ENCODE results near the gene LMBR1L. TPM values are rescaled to one million over a fixed set of nuclear protein-coding genes. Genes with fewer than 3 reads are reported as not detected.

Gene LMBR1L
- total and polyA plus RNA-seq, 2 of the 13 experiments (the other 11 are each of a cell fraction or from before 2014, with no cell fraction given) = 12.2 to 65.9 TPM

DNA sequence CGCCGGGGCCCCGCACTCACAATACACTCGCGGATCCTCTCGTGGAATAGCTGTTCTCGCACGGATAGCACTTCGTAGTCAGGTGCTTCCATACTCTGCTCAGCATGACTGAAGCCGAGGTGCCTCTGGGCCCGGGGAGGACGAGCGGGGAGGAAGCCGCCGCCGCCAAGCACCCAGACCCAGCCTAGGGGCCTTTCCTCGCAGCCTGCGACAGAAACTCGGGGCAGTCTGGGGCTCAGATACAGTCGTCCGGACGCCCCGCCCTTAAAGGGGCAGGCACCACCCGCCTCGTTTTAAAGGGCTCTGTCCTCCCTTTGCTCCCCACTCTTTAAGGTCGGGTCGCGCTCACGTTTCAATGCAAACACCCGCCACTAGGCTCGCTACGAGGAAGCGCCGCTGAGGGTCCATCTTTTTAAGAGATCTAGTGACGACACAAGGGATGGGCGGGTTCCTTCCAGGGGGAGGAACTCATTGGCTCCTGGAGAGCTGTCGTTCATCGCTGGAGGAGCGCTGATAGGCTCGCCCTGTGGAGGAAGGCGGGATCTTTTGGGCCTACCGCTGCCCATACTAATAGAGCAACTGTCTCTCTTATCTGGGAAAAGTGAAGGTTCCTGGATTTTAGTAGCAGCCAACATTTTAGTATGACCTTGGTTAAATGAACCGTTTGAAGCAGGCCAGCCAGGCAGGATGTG, at the start of gene LMBR1L (continued):
- TF ChIP-seq, protein P1, sequence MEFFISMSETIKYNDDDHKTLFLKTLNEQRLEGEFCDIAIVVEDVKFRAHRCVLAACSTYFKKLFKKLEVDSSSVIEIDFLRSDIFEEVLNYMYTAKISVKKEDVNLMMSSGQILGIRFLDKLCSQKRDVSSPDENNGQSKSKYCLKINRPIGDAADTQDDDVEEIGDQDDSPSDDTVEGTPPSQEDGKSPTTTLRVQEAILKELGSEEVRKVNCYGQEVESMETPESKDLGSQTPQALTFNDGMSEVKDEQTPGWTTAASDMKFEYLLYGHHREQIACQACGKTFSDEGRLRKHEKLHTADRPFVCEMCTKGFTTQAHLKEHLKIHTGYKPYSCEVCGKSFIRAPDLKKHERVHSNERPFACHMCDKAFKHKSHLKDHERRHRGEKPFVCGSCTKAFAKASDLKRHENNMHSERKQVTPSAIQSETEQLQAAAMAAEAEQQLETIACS (CRISPR knock-in tag; IDR thresholded peaks at IDR 0.05) = no peak
- TF ChIP-seq, protein P2, sequence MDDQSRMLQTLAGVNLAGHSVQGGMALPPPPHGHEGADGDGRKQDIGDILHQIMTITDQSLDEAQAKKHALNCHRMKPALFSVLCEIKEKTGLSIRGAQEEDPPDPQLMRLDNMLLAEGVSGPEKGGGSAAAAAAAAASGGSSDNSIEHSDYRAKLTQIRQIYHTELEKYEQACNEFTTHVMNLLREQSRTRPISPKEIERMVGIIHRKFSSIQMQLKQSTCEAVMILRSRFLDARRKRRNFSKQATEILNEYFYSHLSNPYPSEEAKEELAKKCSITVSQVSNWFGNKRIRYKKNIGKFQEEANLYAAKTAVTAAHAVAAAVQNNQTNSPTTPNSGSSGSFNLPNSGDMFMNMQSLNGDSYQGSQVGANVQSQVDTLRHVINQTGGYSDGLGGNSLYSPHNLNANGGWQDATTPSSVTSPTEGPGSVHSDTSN (CRISPR knock-in tag; IDR thresholded peaks at IDR 0.05; ENCODE audit: borderline replicate concordance) = peak; percentile 43; the same call in 1 of the 2 replicates
- TF ChIP-seq MEIS2 (CRISPR knock-in tag; IDR thresholded peaks at IDR 0.05) (peak; percentile 50; the same call in 1 of the 2 replicates), ZFP37 (CRISPR knock-in tag; IDR thresholded peaks at IDR 0.05; ENCODE audit: borderline replicate concordance) (peak; percentile 48; the same call in 1 of the 2 replicates), ZNF510 (CRISPR knock-in tag; IDR thresholded peaks at IDR 0.05; ENCODE audit: low read depth) (no peak), TMF1 (CRISPR knock-in tag; IDR thresholded peaks at IDR 0.05; ENCODE audit: low read depth) (no peak), MEIS1 (CRISPR knock-in tag; IDR thresholded peaks at IDR 0.05; ENCODE audit: borderline replicate concordance) (peak; percentile 73; the same call in 1 of the 2 replicates), ZNF607 (CRISPR knock-in tag; IDR thresholded peaks at IDR 0.05; ENCODE audit: borderline replicate concordance) (peak; percentile 41; the same call in 1 of the 2 replicates), ZFAT (CRISPR knock-in tag; conservative IDR thresholded peaks at IDR 0.05) (no peak), ETS1 (CRISPR knock-in tag; IDR thresholded peaks at IDR 0.05) (0 out of 2 replicates have a peak, but pooled peaks have one; percentile 73), ZFP62 (CRISPR knock-in tag; IDR thresholded peaks at IDR 0.05) (no peak)
- TF ChIP-seq, protein P3, sequence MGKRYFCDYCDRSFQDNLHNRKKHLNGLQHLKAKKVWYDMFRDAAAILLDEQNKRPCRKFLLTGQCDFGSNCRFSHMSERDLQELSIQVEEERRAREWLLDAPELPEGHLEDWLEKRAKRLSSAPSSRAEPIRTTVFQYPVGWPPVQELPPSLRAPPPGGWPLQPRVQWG (CRISPR knock-in tag; IDR thresholded peaks at IDR 0.05; ENCODE audit: borderline replicate concordance, low read depth) = no peak
- TF ChIP-seq, protein P4, sequence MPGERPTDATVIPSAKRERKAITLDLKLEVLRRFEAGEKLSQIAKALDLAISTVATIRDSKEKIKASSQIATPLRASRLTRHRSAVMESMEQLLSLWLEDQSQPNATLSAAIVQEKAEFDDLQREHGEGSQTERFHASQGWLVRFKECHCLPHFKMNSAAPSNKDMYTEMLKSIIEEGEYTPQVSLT (CRISPR knock-in tag; IDR thresholded peaks at IDR 0.05; ENCODE audit: borderline replicate concordance, low read depth) = no peak
- TF ChIP-seq, protein P5, sequence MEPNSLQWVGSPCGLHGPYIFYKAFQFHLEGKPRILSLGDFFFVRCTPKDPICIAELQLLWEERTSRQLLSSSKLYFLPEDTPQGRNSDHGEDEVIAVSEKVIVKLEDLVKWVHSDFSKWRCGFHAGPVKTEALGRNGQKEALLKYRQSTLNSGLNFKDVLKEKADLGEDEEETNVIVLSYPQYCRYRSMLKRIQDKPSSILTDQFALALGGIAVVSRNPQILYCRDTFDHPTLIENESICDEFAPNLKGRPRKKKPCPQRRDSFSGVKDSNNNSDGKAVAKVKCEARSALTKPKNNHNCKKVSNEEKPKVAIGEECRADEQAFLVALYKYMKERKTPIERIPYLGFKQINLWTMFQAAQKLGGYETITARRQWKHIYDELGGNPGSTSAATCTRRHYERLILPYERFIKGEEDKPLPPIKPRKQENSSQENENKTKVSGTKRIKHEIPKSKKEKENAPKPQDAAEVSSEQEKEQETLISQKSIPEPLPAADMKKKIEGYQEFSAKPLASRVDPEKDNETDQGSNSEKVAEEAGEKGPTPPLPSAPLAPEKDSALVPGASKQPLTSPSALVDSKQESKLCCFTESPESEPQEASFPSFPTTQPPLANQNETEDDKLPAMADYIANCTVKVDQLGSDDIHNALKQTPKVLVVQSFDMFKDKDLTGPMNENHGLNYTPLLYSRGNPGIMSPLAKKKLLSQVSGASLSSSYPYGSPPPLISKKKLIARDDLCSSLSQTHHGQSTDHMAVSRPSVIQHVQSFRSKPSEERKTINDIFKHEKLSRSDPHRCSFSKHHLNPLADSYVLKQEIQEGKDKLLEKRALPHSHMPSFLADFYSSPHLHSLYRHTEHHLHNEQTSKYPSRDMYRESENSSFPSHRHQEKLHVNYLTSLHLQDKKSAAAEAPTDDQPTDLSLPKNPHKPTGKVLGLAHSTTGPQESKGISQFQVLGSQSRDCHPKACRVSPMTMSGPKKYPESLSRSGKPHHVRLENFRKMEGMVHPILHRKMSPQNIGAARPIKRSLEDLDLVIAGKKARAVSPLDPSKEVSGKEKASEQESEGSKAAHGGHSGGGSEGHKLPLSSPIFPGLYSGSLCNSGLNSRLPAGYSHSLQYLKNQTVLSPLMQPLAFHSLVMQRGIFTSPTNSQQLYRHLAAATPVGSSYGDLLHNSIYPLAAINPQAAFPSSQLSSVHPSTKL (CRISPR knock-in tag; IDR thresholded peaks at IDR 0.05) = no peak
- TF ChIP-seq, protein P6, sequence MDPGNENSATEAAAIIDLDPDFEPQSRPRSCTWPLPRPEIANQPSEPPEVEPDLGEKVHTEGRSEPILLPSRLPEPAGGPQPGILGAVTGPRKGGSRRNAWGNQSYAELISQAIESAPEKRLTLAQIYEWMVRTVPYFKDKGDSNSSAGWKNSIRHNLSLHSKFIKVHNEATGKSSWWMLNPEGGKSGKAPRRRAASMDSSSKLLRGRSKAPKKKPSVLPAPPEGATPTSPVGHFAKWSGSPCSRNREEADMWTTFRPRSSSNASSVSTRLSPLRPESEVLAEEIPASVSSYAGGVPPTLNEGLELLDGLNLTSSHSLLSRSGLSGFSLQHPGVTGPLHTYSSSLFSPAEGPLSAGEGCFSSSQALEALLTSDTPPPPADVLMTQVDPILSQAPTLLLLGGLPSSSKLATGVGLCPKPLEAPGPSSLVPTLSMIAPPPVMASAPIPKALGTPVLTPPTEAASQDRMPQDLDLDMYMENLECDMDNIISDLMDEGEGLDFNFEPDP (CRISPR knock-in tag; conservative IDR thresholded peaks at IDR 0.05) = no peak
